ENCODE data around the gene PASD1. TPM values are rescaled to one million over a fixed set of nuclear protein-coding genes. Genes with fewer than 3 reads are reported as not detected.

Gene PASD1
- total and polyA plus RNA-seq, 8 donors = not detected

GRCh38 chrX:151723156-151723760, 159.8 kb downstream of the PASD1 start:
- Histone ChIP-seq H3K27me3 (peaks cover 0 to 4% (median 2%) of the 10 kb centered on the region in 4 donors), H3K9me3 (no peaks in the 10 kb centered on the region), H3K4me1 (no peaks in the 10 kb centered on the region), H3K36me3 (no peaks in the 10 kb centered on the region), H3K4me3 (no peak overlapping the region), H3K27ac (no peak overlapping the region)
- no peak for DNase-seq
- no peak for TF ChIP-seq CTCF (IDR thresholded peaks at IDR 0.05)
- ATAC-seq = no peak
- WGBS, 2 donors = 76% methylated on average over 7 of the region's 7 CpGs
- no peak for FAIRE-seq
- intact Hi-C loops (cut with DNase I) = no loop called here

- 31 to 58% methylated on average over 7 of the region's 7 CpGs for WGBS, 2 donors
- FAIRE-seq = no peak
- Histone ChIP-seq H3K9me3 (no peaks in the 10 kb centered on the region), H3K27me3 (peaks cover 0 to 4% (median 2%) of the 10 kb centered on the region in 4 donors), H3K4me1 (no peaks in the 10 kb centered on the region), H3K4me3 (no peak overlapping the region), H3K36me3 (no peaks in the 10 kb centered on the region), H3K27ac (no peak overlapping the region)
- no peak for TF ChIP-seq CTCF (IDR thresholded peaks at IDR 0.05)
- ATAC-seq = peak in 2 of 4 donors; percentile 57 to 61
- DNase-seq = peak in 3 of 6 donors; percentile 49 to 58 (median 54)
- intact Hi-C loops (cut with DNase I) = no loop called here
Measured at GRCh38 chrX:151724563-151725337, 161.3 kb downstream of the PASD1 start.

GRCh38 chrX:151725338-151725614, 161.8 kb downstream of the PASD1 start:
- ATAC-seq (peak in 1 of 4 donors; percentile 8), DNase-seq (peak in 1 of 6 donors; percentile 48), FAIRE-seq (no peak)
- Histone ChIP-seq H3K27me3 (peaks cover 0 to 4% (median 2%) of the 10 kb centered on the region in 4 donors), H3K36me3 (no peaks in the 10 kb centered on the region), H3K9me3 (no peaks in the 10 kb centered on the region), H3K27ac (no peak overlapping the region), H3K4me1 (no peaks in the 10 kb centered on the region), H3K4me3 (no peak overlapping the region)
- intact Hi-C loops (cut with DNase I) = no loop called here
- 8 to 22% methylated on average over 1 of the region's 1 CpG for WGBS, 2 donors
- TF ChIP-seq CTCF (IDR thresholded peaks at IDR 0.05) = no peak

Other genes starting within 250 kb of the PASD1 start
- 10 to 100 TPM in 4 of 6 donors, 1 to 10 TPM in 2; 7.7 to 16.4 (median 13.8) TPM for gene VMA21, start 166.5 kb upstream of the PASD1 start, total RNA-seq
- 1 to 10 TPM; 3.3 to 8.9 TPM for gene VMA21, start 166.5 kb upstream of the PASD1 start, polyA plus RNA-seq
- gene PRRG3, start 131.8 kb downstream of the PASD1 start, total RNA-seq = under 1 TPM in 4 of 6 donors, not detected in 2; 0.03 to 0.41 (median 0.21) TPM
- gene PRRG3, start 131.8 kb downstream of the PASD1 start, polyA plus RNA-seq = under 1 TPM; 0.02 to 0.08 TPM
- gene FATE1, start 152.4 kb downstream of the PASD1 start, total RNA-seq = not detected
- under 1 TPM in 1 of 2 donors, not detected in 1; 0.07 TPM for gene FATE1, start 152.4 kb downstream of the PASD1 start, polyA plus RNA-seq
- not detected for gene CNGA2, start 171.1 kb downstream of the PASD1 start, total RNA-seq
- not detected for gene CNGA2, start 171.1 kb downstream of the PASD1 start, polyA plus RNA-seq

Data from pancreas (tissue), 10 donors.